Naive thymus-derived CD4-positive, alpha-beta T cell (primary cell): ENCODE data around the gene RAPGEF5. TPM values are rescaled to one million over a fixed set of nuclear protein-coding genes. Genes with fewer than 3 reads are reported as not detected.

Experiments used
- ATAC-seq: fragments of 150-1000 bp; cut with Tn5 transposase; 2 replicates; pipeline ENCODE4 v1.10.0; 2021; ENCODE audit warnings: mild to moderate bottlenecking, moderate library complexity
- CTCF ChIA-PET: fragments of 350-600 bp; sonication (Branson Sonifier 250); formaldehyde crosslinking; loops from one replicate; lab custom pipeline; 2021; ENCODE audit warnings: antibody characterized with exemption; lab: Charles Lee
- POLR2A ChIA-PET: fragments of 350-600 bp; sonication (Branson Sonifier 250); formaldehyde crosslinking; loops from one replicate; lab custom pipeline; 2021; ENCODE audit warnings: antibody characterized with exemption, inconsistent platforms; lab: Charles Lee
- DNase-seq, 9 donors: peaks; one replicate each; pipeline versions ENCODE4 v3.0.0 to v3.0.0-alpha.2; 2020 to 2022; ENCODE audit warnings: mixed read lengths in 1 of 9
- H3K27ac ChIP-seq: one replicate; pipeline ENCODE4 v1.7.0; 2013; ENCODE audit warnings: mild to moderate bottlenecking, low read depth, low read length, moderate library complexity
- H3K27me3 ChIP-seq, 2 donors: one replicate each; pipeline ENCODE4 v1.7.0; 2013; ENCODE audit warnings: low read length in 2 of 2, mild to moderate bottlenecking in 2 of 2, moderate library complexity in 2 of 2; ENCODE audit not compliant: control insufficient read depth in 2 of 2, insufficient read depth in 2 of 2
- H3K36me3 ChIP-seq, 3 experiments: 1 replicate in 2 of 3; 2 replicates in 1 of 3; pipeline ENCODE4 v1.7.0; 2013; ENCODE audit warnings: low read length in 3 of 3, mild to moderate bottlenecking in 3 of 3, moderate library complexity in 1 of 3; ENCODE audit not compliant: insufficient read depth in 3 of 3, control insufficient read depth in 2 of 3
- H3K4me1 ChIP-seq, 2 donors: one replicate each; pipeline ENCODE4 v1.7.0; 2013; ENCODE audit warnings: low read length in 2 of 2, mild to moderate bottlenecking in 2 of 2, moderate library complexity in 1 of 2; ENCODE audit not compliant: control insufficient read depth in 2 of 2, insufficient read depth in 2 of 2
- H3K4me3 ChIP-seq: 2 replicates; pipeline ENCODE4 v1.7.0; 2013; ENCODE audit warnings: mild to moderate bottlenecking, low read length
- H3K9me3 ChIP-seq, 3 experiments: 1 replicate in 2 of 3; 2 replicates in 1 of 3; pipeline ENCODE4 v1.7.0; 2013; ENCODE audit warnings: low read length in 3 of 3; ENCODE audit not compliant: control insufficient read depth in 2 of 3
- H3K27ac Mint-ChIP-seq, 9 donors: one replicate each; pipeline ENCODE4 v1.8.0; 2020 to 2022; ENCODE audit warnings: mixed read lengths in 9 of 9, mild to moderate bottlenecking in 8 of 9, moderate library complexity in 5 of 9, inconsistent platforms in 2 of 9
- H3K27me3 Mint-ChIP-seq, 5 donors: one replicate each; pipeline ENCODE4 v1.8.0; 2021 to 2022; ENCODE audit warnings: mixed read lengths in 5 of 5, mild to moderate bottlenecking in 1 of 5
- H3K36me3 Mint-ChIP-seq, 5 donors: one replicate each; pipeline ENCODE4 v1.8.0; 2020 to 2022; ENCODE audit warnings: mixed read lengths in 5 of 5, mild to moderate bottlenecking in 3 of 5, inconsistent platforms in 1 of 5
- H3K4me1 Mint-ChIP-seq, 7 donors: one replicate each; pipeline ENCODE4 v1.8.0; 2020 to 2022; ENCODE audit warnings: mixed read lengths in 7 of 7, mild to moderate bottlenecking in 3 of 7, inconsistent platforms in 1 of 7
- H3K4me3 Mint-ChIP-seq, 10 donors: one replicate each; pipeline ENCODE4 v1.8.0; 2020 to 2022; ENCODE audit warnings: mild to moderate bottlenecking in 10 of 10, mixed read lengths in 10 of 10, moderate library complexity in 6 of 10, inconsistent platforms in 2 of 10
- H3K9me3 Mint-ChIP-seq, 11 donors: one replicate each; pipeline ENCODE4 v1.8.0; 2020 to 2022; ENCODE audit warnings: mixed read lengths in 11 of 11, mild to moderate bottlenecking in 4 of 11, inconsistent platforms in 1 of 11, moderate library complexity in 1 of 11
- intact Hi-C, 2 donors: fragments of 100-400 bp; cut with micrococcal nuclease; formaldehyde crosslinking; loops; one replicate each; pipeline ENCODE4 v1.15.1; 2023
- polyA plus RNA-seq, 2 donors: library from polyadenylated mRNA; unstranded; fragments of 300-500 nt; fragmentation: Illumina TruSeq; gene quantifications; one replicate each; pipeline ENCODE4 v1.2.3, GENCODE V29; 2021
- total RNA-seq, 6 experiments: library from RNA in 5 of 6; stranded (reverse) in 5 of 6; gene quantifications; 1 replicate in 5 of 6; 2 replicates in 1 of 6; pipeline ENCODE4 v1.2.3 and lab custom pipeline; 2021 to 2026

RAPGEF5 gene
- total and polyA plus RNA-seq, 7 experiments from 2014 or later = 0.17 to 0.93 TPM; not detected in 5

DNA sequence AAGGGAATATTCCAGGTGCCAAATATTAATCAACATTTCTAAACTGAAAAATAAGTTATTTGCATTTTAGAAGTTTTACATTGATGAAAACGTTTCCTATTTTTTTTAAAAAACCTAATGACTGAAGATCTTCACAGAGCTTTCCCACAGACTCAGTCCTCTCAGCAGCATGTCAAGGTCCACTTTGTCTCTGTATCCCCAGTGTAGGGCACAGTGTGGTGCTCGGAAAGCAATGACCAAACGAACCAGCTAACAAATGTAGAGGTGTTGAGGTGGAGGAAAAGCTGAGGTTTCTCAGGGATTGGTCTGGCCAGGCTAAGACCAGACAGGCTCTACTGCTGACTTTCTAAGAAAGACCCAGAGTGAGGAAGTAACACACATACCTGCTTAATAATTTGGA is 209.1 kb downstream of the RAPGEF5 start:
- Histone ChIP-seq H3K9me3 (no peaks in the 10 kb centered on the region), H3K27me3 (no peaks in the 10 kb centered on the region), H3K4me3 (no peak overlapping the region), H3K36me3 (no peaks in the 10 kb centered on the region), H3K4me1 (no peaks in the 10 kb centered on the region), H3K27ac (no peak overlapping the region)
- no peak overlapping the region for H3K27ac Mint-ChIP-seq
- peaks cover 0 to 19% (median 12%) of the 10 kb centered on the region in 5 donors for H3K27me3 Mint-ChIP-seq
- DNase-seq (no peak), ATAC-seq (no peak)
- H3K36me3 Mint-ChIP-seq = no peaks in the 10 kb centered on the region
- intact Hi-C loops = no loop called here
- H3K4me1 Mint-ChIP-seq = peaks cover 0 to 8% (median 0%) of the 10 kb centered on the region in 7 donors
- POLR2A ChIA-PET = no interaction called here
- H3K9me3 Mint-ChIP-seq = no peaks in the 10 kb centered on the region
- H3K4me3 Mint-ChIP-seq = no peak overlapping the region
- CTCF ChIA-PET = no interaction called here

DNA sequence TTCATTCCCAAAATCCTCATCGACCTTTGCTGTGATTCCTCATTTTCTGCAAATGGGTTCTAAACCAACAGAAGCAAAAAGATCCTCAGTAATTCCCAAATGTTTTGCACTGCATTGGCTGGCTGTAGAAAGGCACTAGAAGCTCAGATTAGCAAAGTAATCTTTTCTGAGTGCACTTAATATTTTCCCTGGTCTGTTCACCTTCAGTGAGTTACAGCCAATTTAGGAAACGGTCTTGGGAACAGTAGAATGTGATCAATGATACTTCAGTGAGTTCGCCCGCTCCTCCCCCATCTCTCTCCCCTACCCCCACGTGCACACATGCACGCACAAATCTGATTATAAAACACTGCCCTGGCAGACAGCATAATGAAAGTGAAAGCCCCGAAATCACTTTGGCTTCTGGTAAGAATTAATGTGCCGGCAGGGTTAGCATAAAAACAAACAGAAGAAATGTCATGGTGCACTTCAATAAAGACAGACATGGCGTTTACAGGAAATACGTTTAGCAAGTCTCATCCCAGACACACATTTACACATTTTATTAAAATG is 209.9 kb downstream of the RAPGEF5 start:
- Mint-ChIP-seq H3K9me3 (peaks cover 0 to 2% (median 0%) of the 10 kb centered on the region in 11 donors), H3K4me1 (peaks cover 0 to 8% (median 0%) of the 10 kb centered on the region in 7 donors), H3K27me3 (peaks cover 0 to 26% (median 12%) of the 10 kb centered on the region in 5 donors), H3K27ac (peak overlapping the region in 2 of 9 donors; percentile 71 to 78), H3K36me3 (no peaks in the 10 kb centered on the region), H3K4me3 (peak overlapping the region in 4 of 10 donors; percentile 26 to 76 (median 58))
- ATAC-seq = no peak
- no peaks in the 10 kb centered on the region for H3K9me3 ChIP-seq
- H3K4me1 ChIP-seq = no peaks in the 10 kb centered on the region
- H3K27ac ChIP-seq = no peak overlapping the region
- H3K36me3 ChIP-seq = no peaks in the 10 kb centered on the region
- H3K27me3 ChIP-seq = no peaks in the 10 kb centered on the region
- CTCF ChIA-PET = no interaction called here
- POLR2A ChIA-PET = no interaction called here
- peak in 3 of 9 donors; percentile 12 to 18 (median 14) for DNase-seq
- intact Hi-C loops = no loop called here
- no peak overlapping the region for H3K4me3 ChIP-seq

DNA sequence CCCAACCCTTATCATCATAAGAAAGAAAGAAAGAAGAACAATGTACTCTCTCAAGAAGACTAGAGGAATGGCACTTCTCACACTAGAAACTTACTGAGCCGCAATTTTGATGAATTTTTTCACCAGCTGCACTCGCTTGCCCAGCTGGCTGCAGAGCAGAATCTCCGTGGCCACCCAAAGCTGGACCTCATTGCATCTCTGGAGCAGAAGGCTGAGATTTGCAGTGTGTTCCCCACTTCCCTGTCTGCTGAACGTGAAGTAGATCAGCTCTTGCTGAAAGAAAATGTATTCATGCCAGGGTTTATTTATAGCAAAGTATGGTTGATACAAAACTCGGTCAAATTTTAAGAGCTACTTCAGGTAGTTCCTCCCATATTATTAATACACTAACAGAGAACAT is 212.0 kb downstream of the RAPGEF5 start:
- POLR2A ChIA-PET = no interaction called here
- no peak overlapping the region for H3K4me3 ChIP-seq
- Mint-ChIP-seq H3K4me3 (no peak overlapping the region), H3K9me3 (peaks cover 0 to 2% (median 0%) of the 10 kb centered on the region in 11 donors), H3K4me1 (peaks cover 0 to 8% (median 0%) of the 10 kb centered on the region in 7 donors), H3K36me3 (no peaks in the 10 kb centered on the region), H3K27me3 (peaks cover 0 to 29% (median 12%) of the 10 kb centered on the region in 5 donors), H3K27ac (no peak overlapping the region)
- H3K4me1 ChIP-seq = no peaks in the 10 kb centered on the region
- no peaks in the 10 kb centered on the region for H3K9me3 ChIP-seq
- no peaks in the 10 kb centered on the region for H3K36me3 ChIP-seq
- intact Hi-C loops = no loop called here
- no peak overlapping the region for H3K27ac ChIP-seq
- DNase-seq = no peak
- no peaks in the 10 kb centered on the region for H3K27me3 ChIP-seq
- ATAC-seq = no peak
- CTCF ChIA-PET = no interaction called here

DNA sequence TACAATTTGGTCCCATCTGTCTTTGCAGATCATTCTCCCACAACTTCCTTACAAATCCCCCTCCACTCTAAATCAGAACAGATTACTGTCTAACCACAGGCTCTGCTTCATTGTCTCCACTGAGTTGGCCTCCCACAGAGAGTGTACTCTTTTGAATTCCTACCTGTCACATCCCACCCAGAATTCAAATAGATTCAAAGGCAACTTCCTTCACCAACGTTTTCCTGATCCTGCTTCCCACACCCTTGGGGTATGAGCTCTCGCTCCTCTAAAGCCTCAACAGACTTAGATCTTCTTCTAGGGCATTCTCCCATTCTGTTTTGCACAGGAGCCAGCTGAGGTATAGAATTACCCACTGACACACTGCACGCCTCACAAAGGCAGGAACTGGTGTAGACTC is 213.5 kb downstream of the RAPGEF5 start:
- H3K27ac ChIP-seq = no peak overlapping the region
- Mint-ChIP-seq H3K9me3 (peaks cover 0 to 2% (median 0%) of the 10 kb centered on the region in 11 donors), H3K27ac (no peak overlapping the region), H3K4me1 (peaks cover 0 to 8% (median 0%) of the 10 kb centered on the region in 7 donors), H3K27me3 (peaks cover 0 to 27% (median 14%) of the 10 kb centered on the region in 5 donors), H3K4me3 (no peak overlapping the region), H3K36me3 (no peaks in the 10 kb centered on the region)
- no peak overlapping the region for H3K4me3 ChIP-seq
- ATAC-seq (no peak), DNase-seq (no peak)
- CTCF ChIA-PET = no interaction called here
- H3K4me1 ChIP-seq = no peaks in the 10 kb centered on the region
- POLR2A ChIA-PET = no interaction called here
- no peaks in the 10 kb centered on the region for H3K9me3 ChIP-seq
- intact Hi-C loops = no loop called here
- no peaks in the 10 kb centered on the region for H3K36me3 ChIP-seq
- no peaks in the 10 kb centered on the region for H3K27me3 ChIP-seq

DNA sequence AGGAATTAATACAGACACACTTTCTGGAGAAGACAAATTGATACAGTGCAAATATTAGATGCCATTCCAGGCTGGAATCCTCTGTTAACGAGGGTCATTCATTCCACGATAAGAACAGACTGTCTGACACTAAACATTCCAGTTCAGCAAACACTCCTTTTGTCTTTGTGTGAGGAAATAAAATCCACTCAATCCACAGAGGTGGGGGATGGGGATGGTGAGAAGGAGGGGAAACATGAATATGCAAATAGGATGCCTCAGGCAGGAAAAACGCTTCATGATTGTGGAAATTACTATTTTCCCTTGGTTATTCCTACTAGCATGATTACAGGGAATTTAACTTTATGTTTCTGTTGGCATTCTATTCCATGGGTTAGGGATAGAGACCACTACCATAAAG is 214.4 kb downstream of the RAPGEF5 start:
- Histone ChIP-seq H3K9me3 (no peaks in the 10 kb centered on the region), H3K4me3 (no peak overlapping the region), H3K27ac (no peak overlapping the region), H3K4me1 (no peaks in the 10 kb centered on the region), H3K36me3 (no peaks in the 10 kb centered on the region), H3K27me3 (no peaks in the 10 kb centered on the region)
- POLR2A ChIA-PET = no interaction called here
- Mint-ChIP-seq H3K4me1 (peaks cover 0 to 6% (median 0%) of the 10 kb centered on the region in 7 donors), H3K27ac (no peak overlapping the region), H3K9me3 (peaks cover 0 to 2% (median 0%) of the 10 kb centered on the region in 11 donors), H3K4me3 (no peak overlapping the region), H3K27me3 (peaks cover 0 to 23% (median 14%) of the 10 kb centered on the region in 5 donors), H3K36me3 (no peaks in the 10 kb centered on the region)
- CTCF ChIA-PET = no interaction called here
- DNase-seq (no peak), ATAC-seq (no peak)
- intact Hi-C loops = no loop called here

DNA sequence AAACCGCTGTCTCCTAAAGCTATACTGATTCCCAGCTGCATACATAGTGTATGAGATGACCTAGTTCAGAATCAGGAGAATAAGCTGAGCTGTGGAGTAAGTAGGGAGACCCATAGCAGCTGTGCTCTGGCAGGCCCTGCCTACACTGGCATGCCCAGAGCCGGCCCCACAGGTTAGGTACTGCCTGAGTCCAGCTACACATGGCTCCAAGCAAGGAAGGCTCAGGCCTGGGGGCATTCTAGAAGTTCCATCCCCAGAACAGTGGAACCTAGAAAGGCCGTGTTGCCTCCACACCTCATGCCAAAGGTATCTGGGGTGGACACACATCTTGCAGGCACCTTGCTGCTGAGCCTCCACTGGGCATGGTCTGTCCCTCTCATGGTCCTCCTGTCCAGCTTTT is 215.6 kb downstream of the RAPGEF5 start:
- Mint-ChIP-seq H3K27ac (no peak overlapping the region), H3K36me3 (no peaks in the 10 kb centered on the region), H3K4me3 (no peak overlapping the region), H3K4me1 (no peaks in the 10 kb centered on the region), H3K9me3 (peaks cover 0 to 2% (median 0%) of the 10 kb centered on the region in 11 donors), H3K27me3 (peaks cover 0 to 23% (median 14%) of the 10 kb centered on the region in 5 donors)
- POLR2A ChIA-PET = no interaction called here
- no peaks in the 10 kb centered on the region for H3K36me3 ChIP-seq
- no peaks in the 10 kb centered on the region for H3K27me3 ChIP-seq
- intact Hi-C loops = no loop called here
- ATAC-seq = no peak
- no peaks in the 10 kb centered on the region for H3K4me1 ChIP-seq
- H3K27ac ChIP-seq = no peak overlapping the region
- DNase-seq = no peak
- H3K9me3 ChIP-seq = no peaks in the 10 kb centered on the region
- CTCF ChIA-PET = no interaction called here
- H3K4me3 ChIP-seq = no peak overlapping the region

DNA sequence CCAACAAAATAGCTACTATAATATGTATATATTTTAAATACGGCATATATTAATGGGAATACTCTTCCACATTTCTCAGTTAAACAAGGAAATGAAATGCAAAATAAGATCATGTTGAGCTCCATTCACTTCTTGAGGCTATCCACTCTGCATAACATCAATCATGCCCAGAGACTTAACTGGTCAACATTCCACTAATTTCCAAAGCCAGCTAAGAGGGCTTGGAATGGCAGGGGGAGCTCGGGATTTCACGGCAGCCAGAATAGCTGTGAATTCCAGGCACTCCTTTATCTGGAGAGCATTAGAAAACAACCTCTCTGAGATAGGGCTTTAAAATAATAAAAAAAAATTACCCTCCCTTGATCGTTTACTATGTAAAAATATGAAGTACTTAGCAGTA is 216.4 kb downstream of the RAPGEF5 start:
- Mint-ChIP-seq H3K4me3 (no peak overlapping the region), H3K27ac (no peak overlapping the region), H3K36me3 (no peaks in the 10 kb centered on the region), H3K4me1 (no peaks in the 10 kb centered on the region), H3K9me3 (peaks cover 0 to 2% (median 0%) of the 10 kb centered on the region in 11 donors), H3K27me3 (peaks cover 0 to 22% (median 17%) of the 10 kb centered on the region in 5 donors)
- Histone ChIP-seq H3K4me1 (no peaks in the 10 kb centered on the region), H3K36me3 (no peaks in the 10 kb centered on the region), H3K27ac (no peak overlapping the region), H3K27me3 (no peaks in the 10 kb centered on the region), H3K9me3 (no peaks in the 10 kb centered on the region), H3K4me3 (no peak overlapping the region)
- CTCF ChIA-PET = no interaction called here
- intact Hi-C loops = no loop called here
- no peak for DNase-seq
- ATAC-seq = no peak
- POLR2A ChIA-PET = no interaction called here
